SK-N-SH (cell line): ENCODE data around the gene INTS6. TPM values are rescaled to one million over a fixed set of nuclear protein-coding genes. Genes with fewer than 3 reads are reported as not detected.

ENCODE experiments used
- CTCF ChIA-PET: fragments of 300-600, 350-600 bp; formaldehyde crosslinking; extraction: SDS; loops from one replicate; lab custom pipeline; 2021; lab: Yijun Ruan, JAX
- POLR2A ChIA-PET: fragments of 350-600 bp; sonication (Branson Sonifier 250); formaldehyde crosslinking; extraction: SDS; loops from one replicate; lab custom pipeline; 2020; ENCODE audit warnings: antibody characterized with exemption, inconsistent platforms; lab: Yijun Ruan, JAX
- DNase-seq: peaks from one replicate; pipeline ENCODE4 v3.0.0; 2012
- H2AFZ ChIP-seq: fragments of 200-600 bp; sonication (generic); 2 replicates; pipeline ENCODE4 v1.8.1; 2016; ENCODE audit warnings: antibody characterized with exemption, mild to moderate bottlenecking, low read depth
- H3F3A ChIP-seq: fragments of 200-600 bp; sonication (generic); replicated peaks from 2 replicates; pipeline ENCODE3; 2016; ENCODE audit warnings: antibody characterized with exemption, mild to moderate bottlenecking; ENCODE audit not compliant: insufficient read depth
- H3K27ac ChIP-seq, 2 experiments: fragments of 200-500 bp in 1 of 2; fragments of 200-600 bp in 1 of 2; sonication (Bioruptor generic) in 1 of 2; sonication (generic), shearing (Covaris generic) in 1 of 2; 2 replicates each; pipeline versions ENCODE4 v1.5.1 to v1.6.1; 2014 to 2016; ENCODE audit warnings: low read depth in 2 of 2, inconsistent platforms in 1 of 2, low read length in 1 of 2, mild to moderate bottlenecking in 1 of 2, mixed read lengths in 1 of 2
- H3K27me3 ChIP-seq: fragments of 200-600 bp; sonication (generic), shearing (Covaris generic); 2 replicates; pipeline ENCODE4 v1.6.1; 2016; ENCODE audit warnings: mixed run types; ENCODE audit not compliant: insufficient read depth
- H3K36me3 ChIP-seq, 2 experiments: fragments of 200-500 bp in 1 of 2; fragments of 200-600 bp in 1 of 2; sonication (Bioruptor generic) in 1 of 2; sonication (generic) in 1 of 2; replicated peaks in 1 of 2; 2 replicates each; pipeline versions ENCODE3 to v1.5.1; 2014 to 2016; ENCODE audit warnings: low read length in 1 of 2, mild to moderate bottlenecking in 1 of 2; ENCODE audit not compliant: insufficient read depth in 2 of 2, control insufficient read depth in 1 of 2
- H3K4me1 ChIP-seq, 2 experiments: fragments of 200-500 bp in 1 of 2; fragments of 200-600 bp in 1 of 2; sonication (Bioruptor generic) in 1 of 2; sonication (generic), shearing (Covaris generic) in 1 of 2; 2 replicates each; pipeline versions ENCODE4 v1.5.1 to v1.6.1; 2014 to 2016; ENCODE audit warnings: low read depth in 1 of 2, low read length in 1 of 2, mixed run types in 1 of 2; ENCODE audit not compliant: insufficient read depth in 2 of 2, control insufficient read depth in 1 of 2
- H3K4me2 ChIP-seq: fragments of 200-600 bp; sonication (generic), shearing (Covaris generic); 2 replicates; pipeline ENCODE4 v1.6.1; 2017; ENCODE audit warnings: mixed run types
- H3K4me3 ChIP-seq, 2 experiments: fragments of 200-500 bp in 1 of 2; fragments of 200-600 bp in 1 of 2; sonication (Bioruptor generic) in 1 of 2; sonication (generic), shearing (Covaris generic) in 1 of 2; 2 replicates each; pipeline versions ENCODE4 v1.5.1 to v1.8.1; 2014 to 2016; ENCODE audit warnings: low read depth in 2 of 2, inconsistent platforms in 1 of 2, low read length in 1 of 2, mild to moderate bottlenecking in 1 of 2, mixed read lengths in 1 of 2, moderate library complexity in 1 of 2
- H3K79me2 ChIP-seq: fragments of 200-600 bp; sonication (generic); 2 replicates; pipeline ENCODE4 v1.8.1; 2017; ENCODE audit warnings: mild to moderate bottlenecking; ENCODE audit not compliant: insufficient read depth
- H3K9ac ChIP-seq: fragments of 200-600 bp; sonication (generic); 2 replicates; pipeline ENCODE4 v1.6.1; 2017; ENCODE audit warnings: mixed run types
- H3K9me2 ChIP-seq: fragments of 200-600 bp; sonication (generic); 2 replicates; pipeline ENCODE4 v1.6.1; 2017; ENCODE audit warnings: mixed run types
- H3K9me3 ChIP-seq: fragments of 200-600 bp; sonication (generic); 2 replicates; pipeline ENCODE4 v1.6.1; 2017; ENCODE audit warnings: mixed run types, mild to moderate bottlenecking, moderate library complexity
- H4K20me1 ChIP-seq: fragments of 200-600 bp; sonication (generic); 2 replicates; pipeline ENCODE4 v1.6.1; 2017; ENCODE audit warnings: mild to moderate bottlenecking, mixed run types; ENCODE audit not compliant: insufficient read depth
- CHD2 ChIP-seq: fragments of 150-350 bp; IDR thresholded peaks from 2 replicates; pipeline ENCODE4 v1.6.1; 2018; ENCODE audit warnings: low read length; ENCODE audit not compliant: partially characterized antibody
- ELF1 ChIP-seq: IDR thresholded peaks from 2 replicates; pipeline ENCODE4 v1.4.0; 2012
- FOXM1 ChIP-seq: IDR thresholded peaks from 2 replicates; pipeline ENCODE4 v1.4.0; 2012; ENCODE audit warnings: low read depth, mild to moderate bottlenecking
- IRF3 ChIP-seq: fragments of 150-350 bp; IDR thresholded peaks from 2 replicates; pipeline ENCODE4 v1.6.1; 2016; ENCODE audit warnings: mild to moderate bottlenecking, low read depth, low read length
- MAX ChIP-seq: IDR thresholded peaks from 2 replicates; pipeline ENCODE4 v1.4.0; 2012; ENCODE audit warnings: low read depth
- RFX5 ChIP-seq: IDR thresholded peaks from 2 replicates; pipeline ENCODE4 v1.6.1; 2012; ENCODE audit warnings: mild to moderate bottlenecking, improper control_type of control experiment, low read length
- SIN3A ChIP-seq: IDR thresholded peaks from 2 replicates; pipeline ENCODE4 v1.6.1; 2012; ENCODE audit warnings: low read depth, mild to moderate bottlenecking, low read length, moderate library complexity, borderline replicate concordance
- TAF1 ChIP-seq: IDR thresholded peaks from 2 replicates; pipeline ENCODE4 v1.6.1; 2012; ENCODE audit warnings: low read depth, mild to moderate bottlenecking, low read length, moderate library complexity, borderline replicate concordance
- USF2 ChIP-seq: fragments of 150-350 bp; IDR thresholded peaks from 2 replicates; pipeline ENCODE4 v1.6.1; 2017; ENCODE audit warnings: antibody characterized with exemption, low read length, low read depth, borderline replicate concordance
- ZBTB33 ChIP-seq: IDR thresholded peaks from 2 replicates; pipeline ENCODE4 v1.4.0; 2012; ENCODE audit warnings: low read depth, borderline replicate concordance
- WGBS: methylation state at CpG from one replicate; pipeline ENCODE4 v1.1.6; 2017; ENCODE audit warnings: low lambda C conversion rate; 5-methylcytosine and 5-hydroxymethylcytosine counted together
- polyA plus RNA-seq, 3 experiments: library from polyadenylated mRNA; depleted of rRNA; stranded (reverse); fragments of >200 nt; gene quantifications; 2 replicates each; pipeline ENCODE4 v1.2.3, GENCODE V29; 2012

The INTS6 gene
- polyA plus RNA-seq, 1 of the 3 experiments (the other 2 are of a cell fraction), result 7.7 TPM

GRCh38 chr13:51371768-51372399, 81.0 kb downstream of the INTS6 start:
- CTCF ChIA-PET, result no interaction called here
- DNase-seq, result no peak
- no peak overlapping the region for H3K4me3 ChIP-seq

More at GRCh38 chr13:51371768-51372399, 81.0 kb downstream of the INTS6 start:
- Histone ChIP-seq H3K9me3 (no peaks in the 10 kb centered on the region), H3K36me3 (peaks cover 72 to 92% of the 10 kb centered on the region in 2 experiments), H3K4me2 (no peak overlapping the region), H3K27me3 (no peaks in the 10 kb centered on the region), H4K20me1 (no peaks in the 10 kb centered on the region), H2AFZ (no peak overlapping the region), H3K9ac (no peak overlapping the region), H3K4me1 (peaks cover 0 to 3% of the 10 kb centered on the region in 2 experiments; a peak in 2 of 4 replicates), H3K9me2 (no peaks in the 10 kb centered on the region; the same call in 1 of the 2 replicates), H3K27ac (no peak overlapping the region), H3K79me2 (no peaks in the 10 kb centered on the region), H3F3A (peaks cover 10% of the 10 kb centered on the region)
- POLR2A ChIA-PET, result no interaction called here
- no peak for TF ChIP-seq IRF3
- no peak for TF ChIP-seq RFX5
- TF ChIP-seq CHD2, result no peak
- no peak for TF ChIP-seq TAF1
- no peak for TF ChIP-seq MAX
- no peak for TF ChIP-seq SIN3A
- no peak for TF ChIP-seq USF2
- no peak for TF ChIP-seq ELF1
- TF ChIP-seq ZBTB33, result no peak
- no peak for TF ChIP-seq FOXM1
- WGBS, result 87% methylated on average over 6 of the region's 6 CpGs
